Cardiac muscle cell (in vitro differentiated cells and primary cell): ENCODE data around the gene RASSF7. TPM values are rescaled to one million over a fixed set of nuclear protein-coding genes. Genes with fewer than 3 reads are reported as not detected.

Source experiments
- DNase-seq, 2 donors: peaks; one replicate each; pipeline versions ENCODE4 v3.0.0 to v3.0.0-alpha.2; 2010 to 2017; ENCODE audit warnings: low read depth in 1 of 2, low spot score in 1 of 2
- H3K27ac ChIP-seq: fragments of 200-600 bp; sonication (generic); 2 replicates; pipeline ENCODE4 v1.5.1; 2016
- H3K27me3 ChIP-seq: fragments of 200-600 bp; sonication (generic); 2 replicates; pipeline ENCODE4 v1.6.0; 2016; ENCODE audit warnings: control low read depth
- H3K36me3 ChIP-seq: fragments of 200-600 bp; sonication (generic); 2 replicates; pipeline ENCODE4 v1.5.1; 2016; ENCODE audit warnings: control low read depth
- H3K4me1 ChIP-seq: fragments of 200-600 bp; sonication (generic); 2 replicates; pipeline ENCODE4 v1.8.1; 2017; ENCODE audit warnings: low read depth, mild to moderate bottlenecking, mixed run types
- H3K4me3 ChIP-seq: fragments of 200-600 bp; sonication (generic); 2 replicates; pipeline ENCODE4 v1.5.1; 2016; ENCODE audit warnings: mild to moderate bottlenecking
- H3K9me3 ChIP-seq: fragments of 200-600 bp; sonication (generic); 2 replicates; pipeline ENCODE4 v1.5.1; 2017; ENCODE audit warnings: low read depth, mild to moderate bottlenecking, control low read depth
- polyA plus RNA-seq: library from polyadenylated mRNA; unstranded; fragments of >200 nt; fragmentation: Nextera tagmentation; extraction: Ambion mirVana; gene quantifications from 2 replicates; pipeline ENCODE4 v1.2.1, GENCODE V29; 2016
- total RNA-seq: library from RNA; depleted of rRNA; stranded (reverse); fragments of >200 nt; gene quantifications from 2 replicates; pipeline ENCODE4 v1.2.3, GENCODE V29; 2016
- TF ChIP-seq, protein P1 (sequence below): IDR thresholded peaks from 2 replicates; pipeline ENCODE4 v1.5.1; 2012; ENCODE audit warnings: low read depth, mild to moderate bottlenecking, low read length

RASSF7 gene
- total and polyA plus RNA-seq, 2 experiments from 2014 or later = 49.5 to 66.7 TPM

DNA sequence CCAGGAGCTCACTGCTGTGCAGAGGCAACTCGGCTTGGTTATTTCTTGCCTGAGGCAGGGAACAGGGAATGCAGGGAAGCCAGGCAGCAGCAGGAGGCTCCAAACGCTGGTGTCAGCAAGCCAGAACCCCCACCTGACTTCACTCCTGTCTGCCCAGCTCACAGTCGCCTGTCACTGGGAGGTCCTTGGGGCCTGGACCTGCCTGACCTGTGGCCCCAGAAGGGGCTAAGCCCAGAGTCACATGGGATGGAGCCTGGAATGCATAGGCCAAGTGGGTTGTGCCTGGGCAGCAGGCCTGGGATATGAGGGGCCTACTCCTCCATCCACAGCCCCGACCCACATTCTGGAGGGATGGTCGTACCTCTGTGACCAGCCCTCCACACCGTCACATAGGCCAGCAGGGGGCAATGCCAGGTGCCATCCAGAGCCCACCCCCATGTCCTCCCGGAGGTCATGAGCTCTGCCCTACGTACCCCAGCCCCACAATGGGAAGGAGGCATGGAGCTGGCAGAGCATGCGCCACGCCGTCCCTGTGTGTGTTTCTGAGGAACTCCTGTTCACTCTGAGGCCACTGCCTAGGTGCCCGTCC is 5.2 kb downstream of the RASSF7 start:
- peak overlapping the region; percentile 76 for H3K27ac ChIP-seq
- no peaks in the 10 kb centered on the region for H3K27me3 ChIP-seq
- TF ChIP-seq, protein P1, sequence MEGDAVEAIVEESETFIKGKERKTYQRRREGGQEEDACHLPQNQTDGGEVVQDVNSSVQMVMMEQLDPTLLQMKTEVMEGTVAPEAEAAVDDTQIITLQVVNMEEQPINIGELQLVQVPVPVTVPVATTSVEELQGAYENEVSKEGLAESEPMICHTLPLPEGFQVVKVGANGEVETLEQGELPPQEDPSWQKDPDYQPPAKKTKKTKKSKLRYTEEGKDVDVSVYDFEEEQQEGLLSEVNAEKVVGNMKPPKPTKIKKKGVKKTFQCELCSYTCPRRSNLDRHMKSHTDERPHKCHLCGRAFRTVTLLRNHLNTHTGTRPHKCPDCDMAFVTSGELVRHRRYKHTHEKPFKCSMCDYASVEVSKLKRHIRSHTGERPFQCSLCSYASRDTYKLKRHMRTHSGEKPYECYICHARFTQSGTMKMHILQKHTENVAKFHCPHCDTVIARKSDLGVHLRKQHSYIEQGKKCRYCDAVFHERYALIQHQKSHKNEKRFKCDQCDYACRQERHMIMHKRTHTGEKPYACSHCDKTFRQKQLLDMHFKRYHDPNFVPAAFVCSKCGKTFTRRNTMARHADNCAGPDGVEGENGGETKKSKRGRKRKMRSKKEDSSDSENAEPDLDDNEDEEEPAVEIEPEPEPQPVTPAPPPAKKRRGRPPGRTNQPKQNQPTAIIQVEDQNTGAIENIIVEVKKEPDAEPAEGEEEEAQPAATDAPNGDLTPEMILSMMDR = no peak
- no peak for DNase-seq
- H3K4me1 ChIP-seq = peaks cover 21% of the 10 kb centered on the region
- no peak overlapping the region for H3K4me3 ChIP-seq
- peaks cover 5% of the 10 kb centered on the region for H3K36me3 ChIP-seq
- H3K9me3 ChIP-seq = no peaks in the 10 kb centered on the region

DNA sequence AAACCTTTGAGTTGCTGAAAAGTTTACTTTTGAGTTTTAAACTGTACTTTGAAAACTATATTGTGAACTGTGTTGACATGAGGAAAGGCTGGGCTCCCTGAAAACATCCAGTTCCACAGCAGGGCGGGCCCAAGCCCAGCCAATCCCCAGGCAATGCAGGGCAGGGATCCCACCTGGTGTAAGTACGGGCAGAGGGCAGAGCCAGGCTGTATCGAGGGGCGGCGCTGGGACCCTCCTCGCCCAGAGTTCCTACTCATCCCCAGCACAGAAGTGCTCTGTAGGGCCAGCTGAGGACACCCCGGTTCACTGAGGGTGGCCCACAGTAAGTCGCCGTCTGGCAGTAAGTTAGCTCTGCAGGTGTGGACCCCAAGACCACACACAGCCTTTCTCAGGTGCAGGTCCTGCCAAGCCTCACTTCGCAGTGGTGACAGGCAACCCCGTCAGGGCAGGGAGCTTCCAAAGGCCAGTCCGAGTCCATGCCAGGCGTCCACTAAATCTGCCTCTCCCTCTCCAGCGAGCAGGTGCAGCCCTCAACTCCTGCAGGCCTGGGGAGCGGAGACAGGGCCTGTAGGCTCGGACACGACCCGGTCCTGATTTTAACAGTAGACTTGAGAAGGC is 6.3 kb downstream of the RASSF7 start:
- no peak overlapping the region for H3K27ac ChIP-seq
- H3K4me3 ChIP-seq = peak overlapping the region; percentile 95
- H3K27me3 ChIP-seq = no peaks in the 10 kb centered on the region
- TF ChIP-seq, protein P1 = no peak
- H3K9me3 ChIP-seq = no peaks in the 10 kb centered on the region
- peaks cover 5% of the 10 kb centered on the region for H3K36me3 ChIP-seq
- no peak for DNase-seq
- H3K4me1 ChIP-seq = peaks cover 21% of the 10 kb centered on the region

DNA sequence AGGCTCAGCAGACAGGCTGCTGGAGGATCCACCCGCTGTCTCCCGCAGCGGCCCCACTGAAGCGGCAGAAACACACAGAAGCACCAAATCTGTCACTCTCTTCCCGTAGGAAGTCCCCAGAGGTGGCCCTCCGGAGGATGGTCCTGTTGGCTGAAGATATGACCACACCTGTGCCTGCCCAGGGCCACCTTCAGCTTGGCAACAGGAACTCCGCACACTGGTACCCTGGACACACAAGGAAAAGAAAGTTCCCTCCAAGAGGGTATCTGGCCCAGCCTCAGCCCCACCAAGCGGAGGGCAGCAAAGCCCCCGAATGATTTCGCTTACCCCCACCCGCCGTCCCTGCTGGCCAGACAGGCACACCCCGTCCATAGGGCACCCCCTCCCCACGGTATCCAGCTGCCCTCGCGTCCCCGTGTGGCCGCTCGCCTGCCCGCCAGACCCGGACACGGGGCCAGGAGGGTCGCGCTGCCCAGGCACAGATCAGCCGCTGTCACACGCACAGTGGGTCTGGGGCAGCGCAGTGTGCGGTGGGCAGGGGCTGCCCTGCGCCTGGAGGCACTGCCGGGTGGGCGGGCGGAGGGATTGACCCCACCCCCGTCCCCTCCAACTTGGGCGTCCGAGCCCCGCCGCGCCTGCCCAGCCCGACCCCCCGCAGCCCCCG is 7.0 kb downstream of the RASSF7 start:
- peaks cover 21% of the 10 kb centered on the region for H3K4me1 ChIP-seq
- DNase-seq = no peak
- peaks cover 5% of the 10 kb centered on the region for H3K36me3 ChIP-seq
- no peaks in the 10 kb centered on the region for H3K9me3 ChIP-seq
- H3K27ac ChIP-seq = peak overlapping the region; percentile 76
- TF ChIP-seq, protein P1 = no peak
- H3K27me3 ChIP-seq = no peaks in the 10 kb centered on the region
- peak overlapping the region; percentile 95 for H3K4me3 ChIP-seq

DNA sequence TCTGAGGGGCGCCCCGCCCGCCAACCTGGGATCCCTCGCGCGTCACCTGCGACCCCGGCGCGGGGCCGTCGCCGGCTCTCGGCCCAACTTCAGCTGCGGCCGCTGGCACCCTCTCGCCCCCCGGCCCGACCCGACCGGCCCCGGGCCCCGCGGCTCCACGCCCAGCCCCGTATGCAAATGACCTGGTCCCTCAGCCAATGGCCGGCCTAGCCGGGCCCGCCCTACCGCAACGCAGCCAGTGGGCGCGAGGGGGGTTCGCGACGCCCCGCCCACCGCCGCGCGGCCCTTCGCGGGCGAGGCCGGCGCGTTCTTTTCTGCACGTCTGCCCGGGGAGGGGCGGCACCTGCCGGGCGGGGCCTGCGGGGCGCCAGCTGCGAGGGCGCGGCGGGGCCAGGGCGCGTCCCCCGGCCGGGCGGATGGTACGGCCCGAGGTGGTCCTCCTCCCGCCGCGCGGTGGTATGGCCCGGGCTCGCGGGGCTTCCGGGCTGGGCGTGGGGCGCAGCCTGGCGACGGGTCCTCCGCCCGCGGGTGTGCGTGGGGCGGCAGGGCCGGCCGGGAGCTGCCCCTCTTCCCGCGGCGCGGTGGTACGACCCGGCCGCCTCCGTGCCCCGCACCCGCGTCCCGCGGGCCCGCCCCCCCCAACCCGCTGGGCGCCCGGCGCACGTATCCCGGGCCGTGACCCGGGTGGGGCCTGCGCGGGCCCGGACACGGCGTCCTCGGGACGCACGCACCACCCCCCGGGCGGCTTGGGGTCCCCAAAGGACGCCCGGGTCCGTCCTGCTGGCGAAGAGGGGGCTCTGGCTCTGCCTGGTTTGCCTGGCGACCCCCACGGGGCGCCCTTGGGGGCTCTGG is 7.8 kb downstream of the RASSF7 start:
- Histone ChIP-seq H3K4me3 (peak overlapping the region; percentile 95), H3K27me3 (no peaks in the 10 kb centered on the region), H3K27ac (peak overlapping the region; percentile 77), H3K36me3 (peaks cover 5% of the 10 kb centered on the region), H3K9me3 (no peaks in the 10 kb centered on the region), H3K4me1 (peaks cover 25% of the 10 kb centered on the region)
- TF ChIP-seq, protein P1 = no peak
- peak; percentile 94 to 97 for DNase-seq

DNA sequence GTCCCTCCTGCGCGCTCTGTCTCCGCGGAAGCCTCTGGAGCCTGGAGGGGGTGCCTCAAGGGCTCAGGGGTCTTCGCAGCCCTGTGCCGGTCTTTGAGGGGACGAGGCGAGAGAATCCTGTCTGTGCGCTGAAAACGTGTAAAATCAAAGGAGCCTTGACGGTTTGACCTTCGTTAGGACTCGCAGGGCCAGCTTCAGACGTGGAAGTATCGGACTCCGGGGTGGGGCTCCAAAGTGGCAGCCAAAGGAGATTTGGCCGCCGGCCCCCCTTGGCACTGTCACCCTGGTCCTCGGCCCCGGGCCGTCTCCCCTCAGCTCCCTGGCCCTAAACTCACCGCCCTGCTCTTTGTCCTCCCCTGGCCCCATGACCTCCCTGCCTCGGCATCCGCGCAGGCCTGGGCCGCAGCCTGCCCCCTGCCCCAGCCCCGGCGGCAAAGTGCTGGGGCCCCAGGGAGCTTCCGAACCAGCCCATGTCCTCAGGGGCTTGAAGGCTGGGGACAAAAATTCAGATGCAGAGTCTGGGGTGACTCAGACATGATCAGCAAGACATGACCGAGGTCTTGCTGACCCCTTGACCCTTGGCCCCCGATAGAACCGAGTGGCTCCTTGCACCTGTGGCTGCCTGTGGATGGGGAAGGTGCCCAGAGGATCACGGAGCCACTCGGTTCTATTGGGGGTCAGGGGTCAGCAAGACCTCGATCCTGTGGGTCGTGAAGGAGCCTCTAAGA is 8.6 kb downstream of the RASSF7 start:
- Histone ChIP-seq H3K36me3 (peaks cover 5% of the 10 kb centered on the region), H3K9me3 (no peaks in the 10 kb centered on the region), H3K4me1 (peaks cover 30% of the 10 kb centered on the region), H3K4me3 (peak overlapping the region; percentile 75), H3K27me3 (no peaks in the 10 kb centered on the region), H3K27ac (peak overlapping the region; percentile 77)
- TF ChIP-seq, protein P1 = no peak
- DNase-seq = no peak
